ENCODE results near the gene WBP1. TPM values are rescaled to one million over a fixed set of nuclear protein-coding genes. Genes with fewer than 3 reads are reported as not detected.
"Not testable (repeated sequence)": the region's sequence is repeated elsewhere in the genome, so short reads cannot be mapped to it uniquely, and the experiment has no call there.

Gene WBP1
- total RNA-seq, 1 donor from 2014 or later = 44.9 TPM

DNA sequence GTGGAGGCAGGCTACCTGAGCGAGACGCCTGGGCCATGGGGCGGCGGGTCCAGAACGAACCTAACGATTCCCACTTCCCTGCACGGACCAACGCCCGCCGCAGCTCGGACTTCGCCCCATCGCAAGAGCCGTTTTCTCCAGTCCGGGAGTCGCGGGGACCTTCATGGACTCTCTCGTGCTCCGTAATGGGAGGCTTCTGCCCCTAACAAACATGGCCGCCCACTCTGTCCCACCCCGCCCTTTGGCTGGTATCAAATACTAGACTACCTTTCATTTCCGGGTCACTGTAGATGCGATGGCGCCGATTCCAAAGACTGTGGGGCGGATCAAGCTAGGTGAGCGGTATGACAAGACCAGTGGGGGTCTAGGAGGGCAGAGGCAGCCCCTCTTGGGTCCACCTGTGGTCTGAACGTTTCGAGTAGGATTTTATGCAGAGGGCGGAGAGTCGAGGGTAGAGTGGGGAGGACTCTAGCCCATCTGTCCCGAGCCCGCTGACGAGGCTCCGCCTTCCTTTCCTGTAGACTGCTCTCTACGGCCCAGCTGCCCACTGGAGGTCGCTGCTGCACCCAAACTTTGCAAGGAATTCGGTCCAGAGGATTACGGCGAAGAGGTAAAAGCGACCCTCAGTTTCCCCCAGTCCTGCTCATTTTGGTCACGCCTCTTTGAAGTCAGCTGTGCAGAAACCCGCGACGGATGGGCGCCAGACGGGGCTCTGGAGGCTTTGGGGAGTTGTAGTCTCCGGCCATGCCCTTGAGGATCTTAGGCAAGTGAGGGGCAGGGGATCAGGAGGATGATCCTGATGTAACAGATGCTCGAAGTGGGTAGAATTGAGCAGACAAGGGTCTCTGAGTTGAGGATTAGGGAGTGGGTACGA, 24.8 kb downstream of the WBP1 start, which contains the start of the genes CCDC142 and TTC31:
Gene CCDC142 (minus strand): TSS at position 198 of the 874 bp plus-strand sequence. CDS start 161 bp downstream, at position 37.
Gene TTC31 (plus strand): TSS at position 281 of the 874 bp plus-strand sequence. CDS start 15 bp downstream, at position 296.
- DNase-seq = peak; percentile 97

DNA sequence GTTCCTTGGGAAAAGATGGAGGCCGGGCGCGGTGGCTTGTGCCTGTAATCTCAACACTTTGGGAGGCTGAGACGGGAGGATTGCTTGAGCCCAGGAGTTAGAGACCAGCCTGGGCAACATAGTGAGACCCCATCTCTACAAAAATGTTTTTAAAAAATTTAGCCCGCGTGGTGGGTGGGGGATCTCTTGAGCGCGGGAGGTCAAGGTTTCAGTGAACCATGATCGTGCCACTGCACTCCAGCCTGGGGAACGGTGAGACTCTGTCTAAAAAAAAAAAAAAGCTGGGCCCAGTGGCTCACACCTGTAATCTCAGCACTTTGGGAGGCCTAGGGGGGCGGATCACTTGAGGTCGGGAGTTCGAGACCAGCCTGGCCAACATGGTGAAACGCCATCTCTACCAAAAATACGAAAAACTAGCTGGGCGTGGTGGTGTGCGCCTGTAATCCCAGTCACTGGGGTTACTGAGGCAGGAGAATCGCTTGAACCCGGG, 25.5 kb downstream of the WBP1 start:
- not testable (repeated sequence) for DNase-seq

DNA sequence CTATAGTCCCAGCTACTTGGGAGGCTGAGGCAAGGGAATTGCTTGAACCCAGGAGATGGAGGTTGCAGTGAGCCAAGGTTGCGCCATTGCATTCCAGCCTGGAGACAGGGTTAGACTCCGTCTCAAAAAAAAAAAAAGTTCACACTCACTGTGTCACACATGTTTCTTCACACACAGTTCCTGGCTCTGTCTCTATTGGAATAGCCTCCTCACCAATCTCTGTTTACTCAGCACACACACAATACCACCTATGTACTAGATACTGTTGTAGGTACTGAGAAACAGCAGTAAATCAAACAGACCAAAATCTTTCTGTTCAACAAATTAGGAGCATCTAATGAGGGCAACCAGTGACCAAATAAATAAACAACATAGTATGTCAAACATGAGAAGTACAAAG, 27.9 kb downstream of the WBP1 start:
- DNase-seq = no peak

DNA sequence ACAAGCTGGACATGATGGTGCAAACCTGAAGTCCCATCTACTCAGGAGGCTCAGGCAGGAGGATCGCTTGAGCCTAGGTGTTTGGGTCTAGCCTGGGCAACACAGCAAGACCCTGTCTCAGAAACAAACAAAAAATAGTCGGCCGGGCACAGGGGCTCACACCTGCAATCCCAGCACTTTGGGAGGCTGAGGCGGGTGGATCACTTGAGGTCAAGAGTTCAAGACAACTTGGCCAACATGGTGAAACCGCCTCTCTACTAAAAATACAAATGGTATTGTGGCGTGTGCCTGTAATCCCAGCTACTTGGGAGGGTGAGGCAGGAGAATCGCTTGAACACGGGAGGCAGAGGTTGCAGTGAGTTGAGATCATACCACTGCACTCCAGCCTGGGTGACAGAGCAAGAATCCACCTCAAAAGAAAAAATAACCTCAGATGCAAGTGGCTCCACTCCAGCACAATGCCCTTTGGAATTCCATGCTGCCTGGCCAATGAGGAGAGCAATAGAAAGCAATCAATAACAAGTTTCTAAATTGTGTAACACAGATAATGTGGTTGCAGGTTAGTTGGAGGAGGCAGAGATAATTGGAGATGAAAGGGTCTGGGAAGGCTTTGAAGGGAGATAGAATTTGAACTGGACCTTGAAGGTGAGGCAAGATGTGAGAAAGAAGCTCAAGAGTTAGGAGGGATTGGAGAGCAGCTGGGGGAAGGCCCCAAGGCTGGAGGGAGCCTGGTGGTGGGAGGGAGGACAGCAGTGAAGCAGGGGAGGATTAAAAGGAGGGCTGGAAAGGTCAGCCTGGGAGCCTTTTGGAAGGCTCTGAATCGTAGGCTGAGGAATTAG, 30.6 kb downstream of the WBP1 start:
- DNase-seq = no peak

DNA sequence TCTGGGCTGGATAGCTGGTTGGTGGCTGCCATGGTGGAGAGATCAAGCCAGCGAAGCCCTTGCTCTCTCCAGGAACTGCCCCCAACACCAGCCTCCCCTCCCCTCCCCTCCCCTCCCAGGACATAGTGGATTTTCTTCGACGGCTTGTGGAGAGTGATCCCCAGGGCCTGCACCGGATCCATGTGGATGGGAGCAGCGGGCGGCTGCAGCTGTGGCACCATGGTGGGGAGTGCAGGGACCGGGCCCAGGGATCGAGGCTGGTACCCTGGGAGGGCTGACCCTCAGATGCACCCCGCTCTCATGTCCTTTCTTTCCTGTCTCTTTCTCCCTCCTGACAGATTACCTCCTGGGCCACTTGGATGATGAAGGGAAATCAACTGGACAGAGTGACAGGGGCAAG, 31.7 kb downstream of the WBP1 start:
- no peak for DNase-seq

DNA sequence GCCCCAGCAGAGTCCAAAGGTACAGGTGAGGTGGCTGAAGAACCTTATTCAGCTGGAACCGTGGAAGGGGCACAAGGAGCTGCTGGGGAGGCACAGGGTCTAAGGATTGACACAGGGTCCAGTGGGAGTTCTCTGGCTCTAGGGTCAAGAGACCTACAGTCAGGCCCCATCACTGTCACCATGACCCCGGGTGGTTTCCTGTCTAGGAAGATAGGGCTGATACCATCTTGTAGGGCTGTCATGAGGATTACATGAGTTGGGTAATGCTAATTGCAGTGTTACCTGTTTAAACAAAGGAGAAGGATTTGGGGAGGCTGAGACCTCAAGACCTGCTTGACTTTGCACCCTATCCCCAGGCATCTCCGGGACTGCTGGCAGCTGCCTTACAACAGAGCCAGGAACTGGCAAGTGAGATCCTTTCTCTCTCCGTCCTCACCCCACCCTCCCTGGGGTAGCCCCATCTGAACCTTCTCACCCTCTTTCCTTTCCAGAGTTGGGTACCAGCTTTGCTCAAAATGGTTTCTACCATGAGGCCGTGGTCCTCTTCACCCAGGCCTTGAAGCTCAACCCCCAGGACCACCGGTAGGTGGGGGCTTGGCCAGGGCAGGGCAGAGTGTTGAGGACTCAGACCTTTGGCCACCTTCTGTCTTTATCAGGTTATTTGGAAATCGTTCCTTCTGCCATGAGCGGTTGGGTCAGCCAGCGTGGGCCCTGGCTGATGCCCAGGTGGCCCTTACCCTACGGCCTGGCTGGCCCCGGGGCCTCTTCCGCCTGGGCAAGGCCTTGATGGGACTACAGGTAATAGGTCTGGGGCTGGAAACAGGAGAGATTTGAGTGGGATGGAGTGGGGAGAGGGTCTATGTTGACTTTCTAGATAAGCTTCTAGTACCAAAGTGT, 33.7 kb downstream of the WBP1 start:
- DNase-seq = no peak

DNA sequence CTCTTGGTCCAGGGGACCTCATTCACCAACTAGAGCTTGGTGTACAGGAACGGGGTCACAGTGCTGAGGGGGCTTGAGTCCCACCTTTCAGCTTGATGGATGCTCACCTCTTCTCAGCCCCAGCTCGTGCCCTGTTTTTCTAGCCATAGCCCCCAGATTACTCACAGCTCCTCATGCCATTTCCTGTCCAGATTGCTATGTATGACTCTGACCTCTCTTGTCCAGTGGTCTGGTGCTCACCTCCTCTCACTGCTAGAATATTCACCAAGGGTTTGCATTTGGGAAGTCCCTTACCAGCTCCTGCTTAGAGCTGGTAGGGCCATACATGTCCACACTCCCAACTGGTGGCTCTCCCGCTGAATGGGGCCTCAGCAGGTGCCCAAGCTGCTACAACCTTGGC, 35.3 kb downstream of the WBP1 start:
- DNase-seq = peak; percentile 17

DNA sequence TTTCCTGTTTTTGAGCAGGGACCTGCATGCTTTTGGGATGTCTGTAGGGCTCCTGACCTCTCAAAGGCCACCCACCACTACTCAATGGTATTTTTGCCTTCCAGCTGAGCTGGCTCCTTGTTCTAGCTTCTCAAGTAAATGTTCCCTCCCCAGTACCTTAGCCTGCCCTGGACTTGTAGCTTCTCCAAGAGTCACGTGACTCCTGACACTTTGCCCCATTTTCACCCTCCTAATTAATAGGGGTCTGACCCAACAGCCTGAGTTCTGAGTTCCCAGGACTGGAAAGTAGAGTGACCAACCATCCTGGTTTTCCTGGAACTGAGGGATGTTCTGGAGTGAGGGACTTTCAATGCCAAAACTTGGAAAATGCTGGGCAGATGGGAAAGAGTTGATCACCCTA, 37.2 kb downstream of the WBP1 start:
- DNase-seq = no peak

DNA sequence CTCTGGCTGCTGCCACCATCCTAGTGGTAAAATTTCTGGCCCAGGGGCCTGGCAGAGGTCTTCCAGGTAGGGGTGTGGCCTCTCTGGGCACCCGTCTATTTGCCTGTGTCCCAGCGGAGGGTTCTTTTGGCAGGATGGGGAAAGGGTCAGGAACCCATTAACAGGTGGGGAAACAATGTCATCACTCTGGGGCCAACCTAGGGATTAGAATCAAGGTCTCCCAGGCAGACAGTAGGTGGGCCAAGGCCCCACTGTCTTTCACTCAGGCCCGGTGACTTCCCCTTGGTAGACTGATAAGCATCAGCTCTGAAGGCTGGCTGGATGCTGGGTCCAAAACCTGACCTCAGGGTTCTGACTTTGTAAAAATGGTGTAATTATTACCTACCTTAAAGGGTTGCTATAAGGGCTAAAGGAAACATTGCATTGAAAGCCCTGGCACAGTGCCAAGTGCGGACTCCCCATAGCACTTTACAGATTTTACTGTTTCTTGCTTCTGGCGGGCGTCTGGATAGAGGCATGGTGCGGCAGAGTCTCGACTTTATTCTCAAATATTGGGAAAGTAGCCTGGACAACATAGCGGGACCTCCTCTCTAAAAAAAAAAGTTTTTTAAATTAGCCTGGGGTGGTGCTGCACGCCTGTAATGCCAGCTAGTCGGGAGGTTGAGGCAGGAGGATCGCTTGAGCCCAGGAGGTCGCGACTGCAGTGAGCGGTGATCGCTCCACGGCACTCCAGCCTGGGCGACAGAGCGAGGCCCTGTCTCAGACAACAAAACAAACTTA, 38.9 kb downstream of the WBP1 start:
- DNase-seq = no peak

DNA sequence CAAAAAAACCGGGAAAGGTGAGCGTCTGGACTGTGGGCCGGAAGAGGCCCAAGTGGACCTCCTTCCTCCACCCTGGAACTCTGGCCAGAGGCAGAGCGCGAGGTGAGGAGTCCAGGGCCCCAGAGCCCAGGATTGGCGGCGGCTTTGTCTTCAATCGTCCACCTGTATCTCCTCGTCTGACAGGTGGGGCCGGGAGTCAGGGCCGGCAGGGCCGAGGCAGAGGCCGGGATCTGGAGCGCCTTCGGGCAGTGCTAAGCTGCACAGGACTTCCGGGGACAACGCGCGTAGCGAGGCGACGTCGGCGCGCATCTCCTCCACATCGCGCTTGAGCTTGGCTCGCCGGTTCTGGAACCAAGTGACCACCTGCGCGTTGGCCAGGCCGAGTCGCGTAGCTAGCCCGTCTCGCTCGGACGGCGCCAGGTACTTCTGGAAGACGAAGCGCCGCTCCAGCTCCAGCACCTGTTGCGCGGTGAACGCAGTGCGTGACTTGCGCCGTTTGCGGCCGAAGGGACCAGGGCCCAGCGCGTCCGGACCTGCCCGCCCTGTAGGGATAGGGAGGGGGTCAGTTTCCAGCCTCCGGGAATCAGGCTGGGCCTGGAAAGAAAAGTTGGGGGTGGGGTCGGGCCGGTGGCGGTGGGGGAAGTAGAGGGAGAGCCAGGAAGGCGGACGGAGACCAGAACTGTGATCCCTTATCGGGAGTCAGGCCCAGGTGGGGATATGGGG, 39.7 kb downstream of the WBP1 start:
- DNase-seq = peak; percentile 30

DNA sequence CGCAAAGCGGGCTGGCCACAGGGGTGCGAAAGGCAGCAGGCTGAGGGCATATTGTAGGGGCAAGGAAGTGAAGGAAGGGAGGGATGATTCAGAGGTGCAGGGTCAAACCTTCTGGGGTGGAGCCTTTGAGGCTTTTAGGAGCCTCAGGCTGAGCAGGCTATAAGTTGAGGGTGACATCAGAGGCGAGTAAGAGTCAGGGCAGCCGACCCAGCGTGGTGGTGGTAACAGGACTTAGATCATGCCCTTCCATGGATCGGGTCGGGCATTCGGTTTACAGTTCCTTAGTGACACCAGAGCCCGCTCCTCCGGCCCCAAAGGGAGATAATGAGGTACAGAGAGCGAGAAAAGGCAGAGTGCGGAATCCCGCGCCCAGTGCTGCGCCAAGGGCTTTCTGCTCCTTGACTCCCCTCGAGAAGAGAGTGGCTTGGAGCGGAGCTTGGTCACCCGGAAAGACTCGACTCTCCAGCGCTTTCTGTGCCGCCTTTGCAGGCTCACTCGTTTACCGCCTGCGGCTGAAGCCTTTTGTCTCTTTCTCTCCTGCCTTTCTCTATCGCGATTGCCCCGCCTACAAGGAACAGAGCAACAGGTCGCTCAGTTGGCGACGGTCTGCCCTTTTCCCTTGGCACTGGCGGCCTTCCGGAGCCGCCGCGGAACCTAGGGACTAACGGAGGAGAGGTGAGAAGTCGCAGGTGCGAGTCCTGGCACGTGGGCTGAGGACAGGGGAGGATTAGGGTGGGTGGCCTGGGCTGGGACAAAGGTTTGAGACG, 40.4 kb downstream of the WBP1 start:
- DNase-seq = peak; percentile 43

DNA sequence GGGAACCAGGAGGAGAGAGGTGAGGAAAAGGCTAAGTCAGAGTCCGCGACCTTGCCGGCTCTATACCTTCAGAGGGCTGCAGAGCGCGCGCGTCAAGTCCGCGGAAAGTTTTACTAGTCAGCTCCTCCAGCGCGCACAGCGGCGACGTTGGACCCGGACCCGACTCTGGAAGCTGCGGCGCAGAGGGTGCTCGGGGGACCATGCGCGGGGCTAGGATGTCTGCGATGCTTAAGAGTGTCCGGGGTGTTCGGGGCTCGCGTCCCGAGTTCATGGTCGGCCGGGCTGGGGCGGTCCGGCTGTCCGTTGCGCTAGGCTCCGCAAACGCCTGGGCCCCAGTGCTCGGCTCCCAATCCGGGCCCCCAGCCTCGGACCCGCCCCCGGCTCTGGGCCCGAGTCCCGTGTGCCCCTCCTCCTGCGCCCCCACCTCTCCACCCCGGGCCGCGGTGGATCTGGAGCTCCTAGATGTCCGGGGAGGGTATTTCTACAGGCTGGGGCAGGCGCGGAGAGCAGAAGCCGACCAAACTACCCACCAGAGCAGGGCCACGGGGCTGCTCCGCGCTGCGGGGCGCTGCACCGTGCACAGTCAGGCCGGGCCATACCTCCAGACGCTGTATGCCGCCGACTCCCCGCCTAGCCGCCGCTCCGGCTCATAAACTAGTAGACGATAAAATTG, 41.2 kb downstream of the WBP1 start, which contains the start of gene LBX2:
Gene LBX2 (minus strand): TSS at position 337 of the 673 bp plus-strand sequence. CDS start 66 bp downstream, at position 271.
- DNase-seq = peak; percentile 40

DNA sequence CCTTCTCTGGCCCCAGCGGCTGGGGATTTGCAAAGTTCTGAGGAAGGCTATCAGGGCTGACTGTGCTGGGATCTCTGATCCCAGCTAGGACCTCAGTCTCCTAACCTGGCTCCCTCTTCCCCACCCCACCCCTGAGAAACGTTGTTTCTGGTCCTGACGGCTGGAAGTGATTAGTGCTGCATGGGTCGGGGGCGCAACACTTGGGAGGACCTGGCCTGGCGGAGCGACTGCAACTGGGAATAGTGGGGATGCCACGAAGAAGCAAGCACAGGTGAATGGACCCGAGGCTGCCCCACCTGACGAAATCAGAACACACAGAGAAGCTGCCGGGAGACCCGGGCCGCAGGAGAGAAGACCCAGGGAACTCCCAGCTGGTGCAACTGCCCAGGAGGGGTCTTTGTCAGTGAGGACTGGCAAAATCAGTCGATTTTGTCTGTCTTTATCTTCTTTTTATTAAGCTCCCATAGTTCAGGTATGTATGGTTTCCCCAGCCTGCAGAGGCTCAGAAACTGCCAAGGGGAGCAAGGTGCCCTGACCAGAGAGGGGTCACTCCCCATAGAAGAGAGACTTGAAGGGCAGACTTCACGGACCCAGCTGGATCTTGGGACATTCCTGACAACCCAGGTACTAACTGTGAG, 41.8 kb downstream of the WBP1 start:
- no peak for DNase-seq

DNA sequence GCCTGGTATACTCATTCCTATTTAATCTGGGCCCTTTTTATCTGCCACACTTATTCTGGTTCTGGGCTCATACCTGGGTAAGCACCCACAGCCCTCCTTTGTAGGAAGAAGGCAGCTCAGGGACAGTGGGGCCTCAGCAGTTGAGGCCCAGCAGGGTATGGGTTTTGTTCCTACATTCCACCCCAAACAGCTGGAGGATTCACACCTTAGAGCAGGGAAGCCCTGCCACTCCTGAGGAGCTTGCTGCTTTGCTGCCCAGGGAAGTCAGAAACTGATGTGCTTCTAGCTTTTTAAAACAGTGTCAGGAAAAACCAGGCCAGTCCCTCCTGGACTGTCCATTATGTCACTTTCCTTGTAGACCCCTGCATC, 42.3 kb downstream of the WBP1 start:
- DNase-seq = no peak

DNA sequence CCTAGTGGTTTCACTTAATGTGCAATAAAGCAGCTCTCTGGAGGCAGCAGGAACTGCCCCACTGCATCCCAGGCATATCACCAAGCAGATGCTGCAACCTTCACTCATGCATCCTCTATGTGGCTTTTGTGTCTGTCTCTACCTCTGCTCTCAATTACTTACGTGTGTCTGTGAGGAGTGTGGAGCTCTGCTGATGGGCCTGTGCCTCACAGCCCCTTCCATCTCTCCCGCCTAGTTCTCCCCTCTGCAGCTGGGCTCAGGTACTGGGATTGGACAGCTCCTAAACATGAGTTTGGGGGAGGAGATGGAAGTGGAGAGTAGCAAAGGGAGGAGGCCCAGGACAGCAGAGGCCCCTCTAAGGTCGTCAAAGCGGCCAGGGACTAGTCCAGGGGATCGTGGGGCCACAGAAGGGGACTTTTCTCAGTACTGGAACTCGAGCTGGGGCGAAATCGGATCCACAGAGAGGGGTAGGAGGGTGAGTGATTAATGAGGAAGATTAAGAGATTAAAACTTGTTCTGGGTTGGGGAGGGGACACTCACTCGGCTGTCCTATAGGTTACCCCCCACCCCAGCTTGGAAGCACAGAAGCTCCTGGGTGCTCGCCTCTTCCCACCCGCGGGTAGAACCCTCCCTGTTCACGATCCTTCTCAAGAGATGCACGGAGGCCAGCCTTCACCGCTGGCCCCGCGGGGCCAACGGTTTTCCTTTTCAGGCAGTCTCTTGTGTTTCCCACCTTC, 43.3 kb downstream of the WBP1 start:
- DNase-seq = no peak

DNA sequence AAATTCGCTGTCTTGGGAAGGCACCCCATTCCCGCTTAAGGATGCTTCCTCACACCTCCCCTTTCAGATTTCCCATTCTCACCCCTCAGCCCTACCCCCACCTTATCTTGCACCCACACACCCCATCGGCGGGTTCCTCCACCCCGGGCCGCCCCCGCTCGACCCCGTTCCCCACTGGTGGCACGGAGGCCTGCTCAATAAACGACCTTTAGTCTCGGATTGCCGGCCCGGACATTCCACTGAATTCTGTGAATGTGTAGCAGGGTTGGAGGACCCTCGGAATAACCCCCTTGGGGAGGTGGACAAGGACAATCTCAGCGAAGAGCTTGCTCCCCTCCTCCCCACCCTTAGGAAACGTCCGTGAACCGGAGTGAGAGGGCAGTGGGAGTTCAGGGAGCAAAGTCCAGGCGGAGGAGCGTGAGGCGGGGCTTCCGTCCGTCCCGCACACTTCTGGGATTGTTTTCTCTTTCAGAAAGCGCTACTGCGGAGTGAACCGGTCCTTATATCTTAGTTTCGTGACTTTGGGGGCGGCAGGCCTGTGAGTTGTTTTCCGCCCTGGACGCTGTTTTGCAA, 44.0 kb downstream of the WBP1 start:
- no peak for DNase-seq

DNA sequence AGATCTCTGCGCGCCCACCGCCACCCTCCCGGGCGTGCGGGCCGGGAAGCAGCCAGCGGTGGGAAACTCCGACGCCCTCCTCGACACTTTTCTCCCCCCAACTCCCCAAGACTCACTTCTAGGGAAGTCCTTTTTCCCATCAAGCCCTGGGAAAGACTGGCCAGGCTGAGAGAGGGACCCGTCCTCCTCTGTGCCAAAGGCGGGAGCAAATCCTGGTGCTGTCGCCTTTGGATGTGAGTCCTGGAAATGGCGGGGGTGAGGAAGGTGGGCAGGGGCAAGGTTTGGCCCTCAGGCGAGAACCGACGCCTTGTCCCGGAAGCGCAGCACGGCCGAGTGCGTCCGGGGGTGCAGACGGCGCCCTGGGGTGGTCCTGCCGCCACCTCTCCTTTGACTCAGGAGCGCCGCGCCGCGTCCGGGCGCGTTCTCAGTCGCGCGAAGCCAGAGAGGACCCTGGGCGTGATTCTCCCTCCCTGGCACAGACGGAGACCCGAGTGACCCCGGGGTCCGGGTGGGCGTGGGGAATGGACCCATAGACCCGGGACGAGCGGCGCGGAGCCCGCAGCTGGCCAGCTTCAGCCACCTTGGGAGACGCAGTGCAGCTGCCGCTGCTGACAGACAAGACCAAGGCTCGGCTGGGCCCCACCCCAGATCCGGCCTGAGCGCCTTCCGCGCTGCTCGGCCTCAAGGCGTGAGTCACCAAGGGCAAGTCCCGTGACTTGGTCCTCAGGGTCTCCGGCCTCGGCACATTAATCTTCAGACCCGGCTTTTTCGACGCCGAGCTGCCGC, 44.7 kb downstream of the WBP1 start:
- peak; percentile 88 for DNase-seq

All from dermis blood vessel endothelial cell (primary cell).